Astrocyte of the spinal cord (primary cell): ENCODE measurements around the gene XKR7.

Source experiments
- DNase-seq: peaks from one replicate; pipeline ENCODE4 v3.0.0; 2011; ENCODE audit warnings: low read depth, low spot score
- H3K4me3 ChIP-seq: 2 replicates; pipeline ENCODE4 v1.5.1; 2011; ENCODE audit warnings: low read depth, mild to moderate bottlenecking, low read length, moderate library complexity
- in situ Hi-C: cut with HindIII; loops from 2 replicates; pipeline ENCODE4 v1.10.0; 2017; ENCODE audit warnings: low sequenced_read_pairs
- TF ChIP-seq, protein P1 (sequence below): IDR thresholded peaks from 2 replicates; pipeline ENCODE4 v1.5.1; 2012; ENCODE audit warnings: low read depth, mild to moderate bottlenecking, low read length, inconsistent platforms

The XKR7 gene

GRCh38 chr20:31930779-31931178 lies 37.2 kb upstream of the XKR7 start:
- in situ Hi-C loops: no loop called here
- no peak for DNase-seq
- TF ChIP-seq, protein P1, sequence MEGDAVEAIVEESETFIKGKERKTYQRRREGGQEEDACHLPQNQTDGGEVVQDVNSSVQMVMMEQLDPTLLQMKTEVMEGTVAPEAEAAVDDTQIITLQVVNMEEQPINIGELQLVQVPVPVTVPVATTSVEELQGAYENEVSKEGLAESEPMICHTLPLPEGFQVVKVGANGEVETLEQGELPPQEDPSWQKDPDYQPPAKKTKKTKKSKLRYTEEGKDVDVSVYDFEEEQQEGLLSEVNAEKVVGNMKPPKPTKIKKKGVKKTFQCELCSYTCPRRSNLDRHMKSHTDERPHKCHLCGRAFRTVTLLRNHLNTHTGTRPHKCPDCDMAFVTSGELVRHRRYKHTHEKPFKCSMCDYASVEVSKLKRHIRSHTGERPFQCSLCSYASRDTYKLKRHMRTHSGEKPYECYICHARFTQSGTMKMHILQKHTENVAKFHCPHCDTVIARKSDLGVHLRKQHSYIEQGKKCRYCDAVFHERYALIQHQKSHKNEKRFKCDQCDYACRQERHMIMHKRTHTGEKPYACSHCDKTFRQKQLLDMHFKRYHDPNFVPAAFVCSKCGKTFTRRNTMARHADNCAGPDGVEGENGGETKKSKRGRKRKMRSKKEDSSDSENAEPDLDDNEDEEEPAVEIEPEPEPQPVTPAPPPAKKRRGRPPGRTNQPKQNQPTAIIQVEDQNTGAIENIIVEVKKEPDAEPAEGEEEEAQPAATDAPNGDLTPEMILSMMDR: no peak

GRCh38 chr20:31933698-31934097 lies 34.3 kb upstream of the XKR7 start:
- DNase-seq: no peak
- H3K4me3 ChIP-seq: no peak overlapping the region
- in situ Hi-C loops: no loop called here
- TF ChIP-seq, protein P1: no peak

More at GRCh38 chr20:31930779-31931178, 37.2 kb upstream of the XKR7 start:
- H3K4me3 ChIP-seq: no peak overlapping the region

- no peak for DNase-seq
- in situ Hi-C loops: no loop called here
- TF ChIP-seq, protein P1: no peak
- H3K4me3 ChIP-seq: no peak overlapping the region
Measured at GRCh38 chr20:31934491-31934890, 33.5 kb upstream of the XKR7 start.

GRCh38 chr20:31934968-31935764 lies 32.8 kb upstream of the XKR7 start:
- in situ Hi-C loops: no loop called here
- TF ChIP-seq, protein P1: peak; percentile 2

GRCh38 chr20:31936420-31936819 lies 31.5 kb upstream of the XKR7 start:
- in situ Hi-C loops: no loop called here
- TF ChIP-seq, protein P1: no peak
- no peak for DNase-seq
- H3K4me3 ChIP-seq: no peak overlapping the region

More at GRCh38 chr20:31934968-31935764, 32.8 kb upstream of the XKR7 start:
- no peak overlapping the region for H3K4me3 ChIP-seq
- DNase-seq: no peak

GRCh38 chr20:31937820-31938219 lies 30.1 kb upstream of the XKR7 start:
- TF ChIP-seq, protein P1: no peak
- in situ Hi-C loops: no loop called here
- DNase-seq: no peak

More at GRCh38 chr20:31937820-31938219, 30.1 kb upstream of the XKR7 start:
- no peak overlapping the region for H3K4me3 ChIP-seq
